Fibroblast of mammary gland (primary cell): Measurements from ENCODE around the gene HEYL.

Source experiments
- DNase-seq: peaks from one replicate; pipeline ENCODE4 v3.0.0-alpha.2; 2010; ENCODE audit warnings: low read depth
- H3K4me3 ChIP-seq: 2 replicates; pipeline ENCODE4 v1.5.1; 2011; ENCODE audit warnings: low read depth, mild to moderate bottlenecking, low read length, moderate library complexity; ENCODE audit not compliant: control insufficient read depth
- CTCF ChIP-seq: conservative IDR thresholded peaks from 2 replicates; pipeline ENCODE4 v1.5.1; 2011; ENCODE audit warnings: low read depth, low read length, inconsistent platforms; ENCODE audit not compliant: control insufficient read depth, insufficient read depth

The HEYL gene

DNA sequence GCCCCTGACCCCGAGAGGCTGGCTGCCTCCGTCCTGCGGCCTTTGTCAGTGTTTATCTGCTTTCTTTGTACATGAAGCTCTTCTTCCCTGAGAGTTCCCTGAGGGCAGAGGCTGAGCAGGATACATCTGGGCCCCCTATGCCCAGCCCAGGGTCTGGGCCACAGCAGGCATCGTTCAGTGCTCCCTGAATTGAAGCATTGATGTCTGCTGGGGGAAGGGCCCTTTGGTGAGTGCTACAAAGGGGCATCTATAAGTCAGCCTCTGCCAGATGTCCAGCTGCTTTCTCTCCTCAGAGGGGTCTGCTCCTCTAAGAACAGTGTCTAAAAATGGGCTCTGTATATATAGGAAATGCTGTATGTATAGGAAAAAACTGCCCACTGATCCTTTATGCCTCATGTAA, 2.1 kb downstream of the HEYL start:
- no peak for DNase-seq
- H3K4me3 ChIP-seq, result no peak overlapping the region
- TF ChIP-seq CTCF, result no peak

GRCh38 chr1:39635871-39636210, 3.6 kb downstream of the HEYL start:
- TF ChIP-seq CTCF, result no peak
- DNase-seq, result no peak
- no peak overlapping the region for H3K4me3 ChIP-seq

- H3K4me3 ChIP-seq, result no peak overlapping the region
- DNase-seq, result peak; percentile 51
- no peak for TF ChIP-seq CTCF
Measured at GRCh38 chr1:39635205-39635870, 4.1 kb downstream of the HEYL start.

DNA sequence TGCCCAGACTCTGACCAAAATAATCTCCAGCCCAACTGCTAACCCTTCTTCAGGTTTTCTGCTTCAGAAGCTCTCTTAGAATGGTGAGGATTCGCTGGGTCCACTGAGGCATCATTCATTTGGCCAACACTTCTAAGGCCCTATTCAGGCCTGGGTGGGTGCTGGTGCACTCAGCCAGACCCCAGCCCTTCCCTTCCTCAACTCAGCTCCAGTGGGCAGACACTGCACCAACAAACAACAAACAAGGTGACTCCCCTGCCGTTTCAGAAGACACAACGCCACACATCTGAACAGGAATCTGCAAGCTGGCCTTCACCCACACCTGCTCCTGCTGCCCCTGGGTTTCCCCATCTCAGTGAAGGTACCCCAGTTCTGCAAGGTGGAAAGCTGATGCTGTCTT, 6.0 kb downstream of the HEYL start:
- H3K4me3 ChIP-seq, result peak overlapping the region; percentile 3
- TF ChIP-seq CTCF, result no peak
- no peak for DNase-seq

DNA sequence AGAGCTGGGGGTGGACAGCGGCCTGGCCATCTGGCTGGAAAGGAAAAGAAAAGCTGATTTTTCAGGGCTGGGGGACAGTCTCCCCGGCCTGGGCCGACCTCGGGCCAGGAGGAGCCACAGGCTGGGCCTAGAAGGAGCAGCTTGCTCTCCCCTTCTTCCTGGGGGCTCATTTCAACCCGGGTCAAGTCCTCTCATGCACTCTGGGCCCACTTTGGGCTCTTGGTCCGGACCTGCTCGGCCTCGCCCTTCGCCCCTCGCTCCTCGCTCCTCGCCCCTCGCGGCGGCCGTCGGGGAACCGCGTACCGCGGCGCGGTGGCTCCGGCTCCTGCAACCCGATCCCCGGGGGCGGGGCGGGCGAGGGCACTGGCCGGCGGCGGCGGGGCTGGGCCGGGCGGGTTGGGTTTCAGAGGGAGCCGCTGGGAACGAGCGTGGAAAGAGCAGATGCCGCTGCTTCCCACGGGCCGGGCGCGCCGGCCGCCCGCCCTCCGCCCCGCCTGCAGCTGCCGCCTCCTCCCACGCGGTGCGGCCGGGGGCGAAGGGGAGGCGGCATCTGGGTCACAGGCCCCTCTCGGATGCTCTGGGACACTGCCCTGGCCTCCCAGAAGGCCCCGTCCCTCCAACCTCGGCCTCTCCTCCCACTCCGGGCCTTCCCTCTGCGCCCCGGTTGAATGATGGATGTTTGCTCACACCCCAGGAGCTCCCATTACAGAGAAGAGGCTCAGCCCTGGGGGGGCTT, 6.6 kb downstream of the HEYL start:
- no peak for TF ChIP-seq CTCF
- peak overlapping the region; percentile 3 for H3K4me3 ChIP-seq
- peak; percentile 55 for DNase-seq

- no peak for TF ChIP-seq CTCF
- no peak overlapping the region for H3K4me3 ChIP-seq
- DNase-seq, result no peak
Measured at GRCh38 chr1:39632323-39632681, 7.1 kb downstream of the HEYL start.
